ENCODE measurements around the gene PNMA8B. TPM values are rescaled to one million over a fixed set of nuclear protein-coding genes. Genes with fewer than 3 reads are reported as not detected.

PNMA8B gene
- total RNA-seq, 1 donor, result 0.72 TPM

DNA sequence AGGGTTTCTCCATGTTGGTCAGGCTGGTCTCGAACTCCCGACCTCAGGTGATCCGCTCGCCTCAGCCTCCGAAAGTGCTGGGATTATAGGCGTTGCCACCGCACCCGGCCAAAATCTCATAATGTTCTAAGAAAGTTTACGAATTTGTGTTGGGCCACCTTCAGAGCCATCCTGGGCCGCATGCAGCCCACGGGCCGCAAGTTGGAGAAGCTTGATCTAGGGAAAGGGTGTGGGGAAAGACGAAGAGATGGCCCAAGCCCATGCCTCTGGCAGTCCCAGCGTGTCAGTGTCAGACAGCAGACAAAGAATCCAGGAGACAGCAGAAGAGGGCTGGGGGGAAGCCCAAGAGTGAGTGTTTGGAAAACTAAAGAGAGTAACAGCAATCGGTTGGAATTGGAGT is 49.6 kb downstream of the PNMA8B start:
- H3K4me3 ChIP-seq (ENCODE audit: insufficient read depth, low read length), result no peak overlapping the region
- TF ChIP-seq CTCF (IDR thresholded peaks at IDR 0.05; ENCODE audit: extremely low read depth, low read depth, low read length), result no peak
- no peak overlapping the region for H3K4me2 ChIP-seq (ENCODE audit: insufficient read depth, low read length)
- DNase-seq (ENCODE audit: insufficient read length, low spot score, missing footprints), result peak; percentile 32
- peaks cover 6% of the 10 kb centered on the region for H3K4me1 ChIP-seq (ENCODE audit: insufficient read depth, low read length)
- H3K9me3 ChIP-seq (ENCODE audit: low read depth, low read length), result no peaks in the 10 kb centered on the region
- no peak overlapping the region for H3K27ac ChIP-seq (ENCODE audit: low read depth, low read length)
- no peaks in the 10 kb centered on the region for H3K36me3 ChIP-seq (ENCODE audit: insufficient read depth, low read length)
- no peaks in the 10 kb centered on the region for H3K27me3 ChIP-seq (ENCODE audit: insufficient read depth, low read length)
- H4K20me1 ChIP-seq (ENCODE audit: insufficient read depth, low read length), result no peaks in the 10 kb centered on the region
- H2AFZ ChIP-seq (ENCODE audit: low read length), result no peak overlapping the region
- H3K79me2 ChIP-seq (ENCODE audit: insufficient read depth, low read length), result no peaks in the 10 kb centered on the region

DNA sequence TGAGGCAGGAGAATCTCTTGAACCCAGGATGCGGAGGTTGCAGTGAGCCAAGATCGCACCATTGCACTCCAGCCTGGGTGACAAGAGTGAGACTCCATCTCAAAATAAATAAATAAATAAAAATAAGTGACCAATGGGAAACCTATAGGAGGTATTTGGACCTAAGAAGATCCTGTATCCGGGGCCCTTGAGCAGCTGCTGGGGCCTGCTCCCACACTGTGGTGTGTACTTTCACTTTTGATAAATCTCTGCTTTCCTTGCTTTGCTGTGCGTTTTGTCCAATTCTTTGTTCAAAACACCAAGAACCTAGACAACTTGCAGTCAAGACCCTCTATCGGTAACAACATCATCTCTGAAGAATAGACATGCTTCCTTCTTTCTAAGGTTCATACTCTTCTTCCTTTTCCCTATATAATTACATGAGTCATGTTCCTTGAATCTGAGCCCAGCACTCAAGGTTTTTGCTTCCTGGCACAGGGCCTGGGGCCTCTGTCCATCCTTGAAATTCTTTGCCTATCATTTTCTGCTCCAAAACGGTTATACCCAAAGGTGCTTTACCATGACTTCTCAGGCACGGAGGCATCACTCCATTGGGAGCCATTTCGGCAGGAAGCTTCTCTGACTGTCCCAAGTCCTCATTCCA is 52.7 kb downstream of the PNMA8B start:
- H3K27ac ChIP-seq (ENCODE audit: low read depth, low read length), result no peak overlapping the region
- no peak overlapping the region for H2AFZ ChIP-seq (ENCODE audit: low read length)
- peak; percentile 89 for DNase-seq (ENCODE audit: insufficient read length, low spot score, missing footprints)
- no peaks in the 10 kb centered on the region for H3K27me3 ChIP-seq (ENCODE audit: insufficient read depth, low read length)
- no peaks in the 10 kb centered on the region for H3K9me3 ChIP-seq (ENCODE audit: low read depth, low read length)
- H3K79me2 ChIP-seq (ENCODE audit: insufficient read depth, low read length), result no peaks in the 10 kb centered on the region
- no peaks in the 10 kb centered on the region for H4K20me1 ChIP-seq (ENCODE audit: insufficient read depth, low read length)
- no peak overlapping the region for H3K4me3 ChIP-seq (ENCODE audit: insufficient read depth, low read length)
- H3K4me1 ChIP-seq (ENCODE audit: insufficient read depth, low read length), result peaks cover 6% of the 10 kb centered on the region
- H3K36me3 ChIP-seq (ENCODE audit: insufficient read depth, low read length), result no peaks in the 10 kb centered on the region
- H3K4me2 ChIP-seq (ENCODE audit: insufficient read depth, low read length), result peak overlapping the region; percentile 33
- TF ChIP-seq CTCF (IDR thresholded peaks at IDR 0.05; ENCODE audit: extremely low read depth, low read depth, low read length), result no peak

GRCh38 chr19:46441866-46442265 is 53.8 kb downstream of the PNMA8B start:
- Histone ChIP-seq H3K4me3 (ENCODE audit: insufficient read depth, low read length) (no peak overlapping the region), H3K27me3 (ENCODE audit: insufficient read depth, low read length) (no peaks in the 10 kb centered on the region), H3K4me1 (ENCODE audit: insufficient read depth, low read length) (peaks cover 6% of the 10 kb centered on the region), H2AFZ (ENCODE audit: low read length) (no peak overlapping the region), H3K79me2 (ENCODE audit: insufficient read depth, low read length) (no peaks in the 10 kb centered on the region), H3K4me2 (ENCODE audit: insufficient read depth, low read length) (no peak overlapping the region), H3K27ac (ENCODE audit: low read depth, low read length) (no peak overlapping the region), H3K36me3 (ENCODE audit: insufficient read depth, low read length) (no peaks in the 10 kb centered on the region), H4K20me1 (ENCODE audit: insufficient read depth, low read length) (no peaks in the 10 kb centered on the region), H3K9me3 (ENCODE audit: low read depth, low read length) (no peaks in the 10 kb centered on the region)
- DNase-seq (ENCODE audit: insufficient read length, low spot score, missing footprints), result no peak
- no peak for TF ChIP-seq CTCF (IDR thresholded peaks at IDR 0.05; ENCODE audit: extremely low read depth, low read depth, low read length)

Other genes with a start within 250 kb of the PNMA8B start
- gene HIF3A, start 198.8 kb downstream of the PNMA8B start, total RNA-seq, result not detected in 2 replicates
- 34.8 and 36.6 TPM in 2 replicates for gene PPP5C, start 148.8 kb downstream of the PNMA8B start, total RNA-seq
- 17.4 and 22.1 TPM in 2 replicates for gene CCDC8, start 82.3 kb downstream of the PNMA8B start, total RNA-seq
- gene PNMA8C, start 66.9 kb downstream of the PNMA8B start, total RNA-seq, result under 0.01 and 0.36 TPM in 2 replicates
- gene PNMA8A, start 24.3 kb downstream of the PNMA8B start, total RNA-seq, result 2.1 and 2.2 TPM in 2 replicates
- gene CALM3, start 105.5 kb upstream of the PNMA8B start, total RNA-seq, result 105 and 124 TPM in 2 replicates
- gene PTGIR, start 129.2 kb upstream of the PNMA8B start, total RNA-seq, result 2.5 and 2.9 TPM in 2 replicates
- gene GNG8, start 140.3 kb upstream of the PNMA8B start, total RNA-seq, result not detected in 2 replicates
- gene DACT3, start 165.3 kb upstream of the PNMA8B start, total RNA-seq, result 1.8 and 3.5 TPM in 2 replicates
- gene PRKD2, start 221.2 kb upstream of the PNMA8B start, total RNA-seq, result 9.0 and 9.4 TPM in 2 replicates